GM18517 (cell line): ENCODE results near the gene CDK6.

Experiments used
- ATAC-seq: cut with Tn5 transposase; IDR thresholded peaks from one replicate; pipeline ENCODE4 v1.9.1; 2021; ENCODE audit warnings: mild to moderate bottlenecking, moderate library complexity; ENCODE audit not compliant: unreplicated experiment

Gene CDK6

GRCh38 chr7:92740700-92741126, 95.7 kb downstream of the CDK6 start:
- ATAC-seq: no peak

GRCh38 chr7:92740134-92740533, 96.2 kb downstream of the CDK6 start:
- ATAC-seq: no peak

- ATAC-seq: no peak
Observed at GRCh38 chr7:92739091-92739490, 97.3 kb downstream of the CDK6 start.

DNA sequence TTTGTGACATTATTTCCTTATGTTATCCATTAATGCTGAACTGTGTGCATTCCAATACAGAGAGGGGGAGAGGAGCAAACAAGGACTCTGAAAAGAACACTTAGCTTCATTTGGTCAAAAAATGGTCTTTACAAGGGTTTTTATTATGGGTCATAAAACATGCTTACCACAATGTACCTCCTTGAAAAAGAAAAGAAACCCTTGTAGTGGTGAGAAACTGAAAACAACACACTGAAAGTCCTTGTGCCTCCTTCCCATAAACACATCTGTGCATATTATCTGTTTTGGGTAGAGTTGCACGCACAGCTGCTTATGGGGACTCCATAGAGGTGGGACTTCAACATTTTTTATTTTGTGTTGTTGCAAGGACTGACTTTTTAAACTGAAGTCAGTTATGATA, 98.7 kb downstream of the CDK6 start:
- peak; percentile 90 for ATAC-seq

GRCh38 chr7:92736870-92737269, 99.5 kb downstream of the CDK6 start:
- no peak for ATAC-seq

DNA sequence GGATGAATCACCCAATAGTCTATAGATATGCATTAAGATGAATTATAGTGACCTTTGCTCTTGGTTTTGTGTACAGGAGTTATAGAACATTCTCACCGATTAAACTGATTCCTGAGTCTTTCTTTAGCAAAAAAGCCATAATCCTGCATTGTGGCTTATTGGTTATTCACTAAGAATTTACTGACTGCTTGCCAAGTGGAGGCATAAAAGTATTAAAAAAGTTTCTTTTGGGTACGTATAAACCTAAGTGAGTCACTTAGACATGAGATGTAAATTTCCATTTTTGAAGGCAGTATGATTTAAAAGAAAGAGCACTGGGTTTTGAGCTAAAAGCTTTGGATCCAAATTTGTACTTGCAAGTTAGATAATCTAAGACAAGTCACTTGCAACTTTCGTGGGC, 100.7 kb downstream of the CDK6 start:
- no peak for ATAC-seq

GRCh38 chr7:92732316-92733036, 103.9 kb downstream of the CDK6 start:
- no peak for ATAC-seq

GRCh38 chr7:92731335-92732063, 104.9 kb downstream of the CDK6 start:
- ATAC-seq: peak; percentile 51

DNA sequence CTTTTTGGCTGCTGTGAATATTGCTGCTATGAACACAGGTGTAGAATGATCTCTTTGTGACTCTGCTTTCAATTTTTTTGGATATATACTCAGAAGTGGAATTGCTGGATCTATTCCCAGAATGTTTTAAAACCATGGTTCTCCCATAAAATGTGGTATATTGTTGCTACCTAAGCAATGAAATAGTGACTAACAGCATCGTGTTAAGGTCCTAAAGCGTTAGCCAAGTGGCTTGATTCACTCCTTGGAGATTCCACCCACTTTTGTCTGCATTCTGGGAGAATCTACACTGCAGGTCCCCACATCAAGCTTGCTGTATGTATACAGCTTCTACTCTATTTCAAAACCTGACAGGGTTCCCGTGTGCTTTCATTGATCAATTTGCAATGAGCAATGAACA, 105.6 kb downstream of the CDK6 start:
- ATAC-seq: no peak

- no peak for ATAC-seq
Observed at GRCh38 chr7:92729751-92730150, 106.6 kb downstream of the CDK6 start.

DNA sequence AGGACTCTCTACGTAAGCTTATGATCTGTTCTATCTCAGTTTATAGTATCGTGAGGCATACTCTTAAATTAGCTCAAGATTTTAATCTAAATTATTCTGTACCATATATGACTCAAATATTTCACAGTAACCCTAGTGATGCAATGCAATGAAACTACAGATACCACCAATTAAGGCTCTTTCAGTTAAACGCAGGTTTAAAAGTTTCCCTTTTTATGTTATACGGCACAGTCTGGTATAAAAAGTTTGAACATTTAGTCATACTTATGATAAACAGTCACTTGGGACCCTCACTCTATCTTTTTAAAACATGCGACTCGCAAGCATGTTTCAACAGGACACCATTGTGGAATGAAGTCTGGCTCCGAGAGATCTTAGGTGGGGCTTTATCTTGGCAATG, 107.2 kb downstream of the CDK6 start:
- ATAC-seq: no peak

GRCh38 chr7:92727755-92728154, 108.6 kb downstream of the CDK6 start:
- ATAC-seq: no peak

GRCh38 chr7:92725161-92725925, 111.0 kb downstream of the CDK6 start:
- ATAC-seq: no peak

DNA sequence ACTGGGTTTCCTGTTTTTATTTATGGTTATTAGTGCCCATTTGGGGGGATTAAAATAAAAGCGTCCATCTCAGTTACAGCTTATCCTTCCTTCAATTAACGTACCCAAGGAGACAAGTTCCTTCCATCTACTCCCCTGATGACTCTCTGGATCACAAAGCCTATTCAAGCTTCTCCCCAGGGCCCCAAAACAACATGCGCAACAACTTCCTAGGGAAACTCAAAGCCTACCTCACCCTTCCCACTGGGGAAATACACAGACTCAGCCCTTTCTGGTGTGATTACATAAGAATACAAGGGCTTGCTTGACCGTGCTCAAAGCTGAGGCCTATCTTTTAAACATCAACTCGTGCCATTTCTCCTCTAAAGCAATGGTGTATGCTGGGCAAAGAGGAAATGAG, 112.4 kb downstream of the CDK6 start:
- ATAC-seq: no peak

- no peak for ATAC-seq
Observed at GRCh38 chr7:92723205-92723604, 113.2 kb downstream of the CDK6 start.

DNA sequence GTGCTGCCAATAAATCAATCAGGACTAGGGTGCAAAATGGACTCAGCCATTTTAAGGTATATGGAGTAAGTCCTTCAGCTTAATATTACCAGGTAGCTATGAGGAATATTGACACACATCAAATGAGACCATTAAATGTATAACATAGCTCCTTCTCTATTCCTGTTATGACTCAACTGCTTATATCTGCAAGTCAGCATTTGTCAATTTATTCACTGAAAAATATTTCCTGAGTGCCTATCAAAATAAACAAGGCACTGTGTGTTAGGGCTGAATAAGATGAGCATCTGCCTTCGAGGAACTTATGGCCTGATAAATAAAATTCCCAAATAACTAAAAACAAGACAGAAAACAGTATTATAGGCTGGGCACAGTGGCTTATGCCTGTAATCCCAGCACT, 113.8 kb downstream of the CDK6 start:
- ATAC-seq: no peak

- peak; percentile 79 for ATAC-seq
Observed at GRCh38 chr7:92720604-92721350, 115.6 kb downstream of the CDK6 start.

DNA sequence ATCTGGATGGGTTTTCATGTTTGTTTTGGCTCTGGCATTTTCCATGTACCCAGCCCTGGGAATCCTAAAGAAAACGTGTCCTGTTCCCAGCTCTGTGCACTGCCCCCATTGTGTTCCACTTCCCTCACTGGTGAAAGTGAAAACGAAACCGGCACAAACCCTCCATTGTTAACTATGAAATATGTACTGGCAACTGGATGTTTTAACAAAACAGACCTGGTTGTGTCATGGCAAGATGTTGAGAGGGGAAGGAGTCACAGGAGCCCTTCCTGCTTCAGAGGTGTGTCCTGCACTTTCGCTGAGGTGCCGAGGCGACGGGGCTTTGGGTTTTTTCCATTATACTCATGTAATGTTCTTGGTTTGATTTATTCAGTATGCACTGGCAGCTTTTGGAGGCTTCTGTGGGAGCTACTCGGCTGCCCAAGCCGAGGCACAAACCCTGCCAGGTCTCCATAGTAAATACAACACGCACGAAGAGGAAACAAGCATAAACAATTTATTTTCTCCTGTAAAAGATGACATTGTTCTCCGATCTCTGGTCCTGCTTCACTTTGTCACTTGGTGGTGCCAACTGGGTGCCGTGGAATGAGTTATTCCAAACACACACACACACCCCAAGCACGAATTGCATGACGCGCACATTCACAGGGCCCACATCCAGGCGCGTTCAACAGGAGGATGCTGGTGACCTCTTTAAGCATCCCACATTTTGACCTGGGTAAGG, 118.2 kb downstream of the CDK6 start:
- peak; percentile 41 for ATAC-seq

DNA sequence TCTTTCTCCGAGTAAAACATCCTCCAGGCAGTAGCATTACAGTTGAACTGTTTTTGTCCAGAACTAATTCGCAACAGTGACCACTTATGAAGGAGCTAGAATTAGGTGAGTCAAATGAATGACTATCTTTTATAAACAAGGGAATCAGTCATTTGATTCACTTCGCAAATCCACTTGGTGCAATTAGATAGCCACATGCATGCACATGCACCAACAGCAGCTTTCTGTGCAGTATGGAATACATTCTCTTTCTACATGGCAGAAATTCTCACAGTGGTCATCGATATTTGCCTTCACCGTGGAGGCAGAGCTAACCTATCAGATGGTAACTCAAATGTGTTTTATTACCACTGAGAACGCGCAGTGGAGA, 118.8 kb downstream of the CDK6 start:
- peak; percentile 1 for ATAC-seq

DNA sequence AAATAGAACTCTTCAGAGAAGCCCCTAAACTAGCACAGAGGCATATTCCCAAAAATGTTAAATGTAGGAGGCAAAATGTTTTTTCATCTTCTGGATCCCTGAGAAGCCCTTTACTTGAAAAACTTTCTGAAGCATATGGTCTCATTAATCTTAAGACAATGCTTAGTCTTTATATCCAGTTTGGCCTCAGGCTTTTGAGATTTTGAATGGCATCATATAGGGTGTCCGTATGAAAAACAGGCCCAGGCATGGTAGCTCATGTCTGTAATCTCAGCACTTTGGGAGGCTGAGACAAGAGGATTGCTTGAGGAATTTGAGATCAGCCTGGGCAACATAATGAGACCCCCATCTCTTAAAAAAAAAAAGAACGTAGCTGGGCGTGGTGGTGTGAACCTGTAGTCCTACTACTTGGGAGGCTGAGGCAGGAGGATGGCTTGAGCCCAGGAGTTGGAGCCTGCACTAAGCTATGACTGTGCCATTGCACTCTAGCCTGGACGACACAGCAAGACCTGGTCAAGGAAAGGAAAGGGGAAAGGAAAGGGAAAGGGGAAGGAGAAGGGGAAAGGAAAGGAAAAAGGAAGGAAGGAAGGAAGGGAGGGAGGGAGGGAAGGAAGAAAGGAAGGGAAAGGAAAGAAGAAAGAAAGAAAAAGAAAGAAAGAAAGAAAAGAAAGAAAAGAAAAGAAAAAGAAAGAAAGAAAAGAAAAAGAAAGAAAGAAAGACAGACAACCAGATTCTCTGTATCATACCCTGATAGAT, 119.4 kb downstream of the CDK6 start:
- no peak for ATAC-seq
